ENCODE data around the gene PPA1.
A peak's percentile ranks its signal among the peaks of the same experiment; 100 is the strongest.
"Not testable (repeated sequence)": the region's sequence is repeated elsewhere in the genome, so short reads cannot be mapped to it uniquely, and the experiment has no call there.

PPA1 gene

GRCh38 chr10:70190581-70190980 lies 42.6 kb downstream of the PPA1 start:
- no peak for DNase-seq (ENCODE audit: low read depth, low spot score)
- Histone ChIP-seq H3K4me3 (no peak overlapping the region), H3K27ac (peak overlapping the region; percentile 98)

DNA sequence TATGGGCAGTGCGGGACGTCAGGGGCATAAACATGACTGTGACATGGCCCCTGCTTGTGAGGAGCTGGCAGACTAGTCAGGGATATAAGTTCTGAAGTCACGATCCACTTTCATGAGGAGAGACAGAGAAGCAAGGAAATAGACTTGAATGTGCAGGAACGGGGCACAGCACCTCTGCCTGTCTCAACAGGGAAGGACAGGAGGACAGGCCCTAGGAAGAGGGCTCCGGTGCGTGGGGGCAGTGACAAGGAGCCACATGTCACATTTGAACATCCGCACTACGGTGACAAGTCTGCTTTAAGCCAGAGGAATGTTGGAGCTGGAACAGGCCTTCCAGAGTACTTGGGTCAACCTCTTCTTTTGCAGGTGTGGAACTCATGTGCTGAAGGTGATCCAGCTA lies 43.1 kb downstream of the PPA1 start:
- DNase-seq (ENCODE audit: low read depth, low spot score): no peak
- H3K4me3 ChIP-seq: no peak overlapping the region
- TF ChIP-seq EZH2 (IDR thresholded peaks at IDR 0.05) (no peak), POLR2AphosphoS5 (IDR thresholded peaks at IDR 0.05; ENCODE audit: borderline replicate concordance, low read depth, low read length) (no peak), FOXP2 (optimal IDR thresholded peaks at IDR 0.05; ENCODE audit: control extremely low read depth, extremely low read length, insufficient read depth) (no peak)
- H3K36me3 ChIP-seq (ENCODE audit: insufficient read depth, low read length): no peaks in the 10 kb centered on the region
- H3K27ac ChIP-seq: peak overlapping the region; percentile 98
- no peaks in the 10 kb centered on the region for H3K9me3 ChIP-seq (ENCODE audit: low read depth, low read length)
- no peak overlapping the region for H3K9ac ChIP-seq (ENCODE audit: insufficient read length)

More at GRCh38 chr10:70190581-70190980, 42.6 kb downstream of the PPA1 start:
- Histone ChIP-seq H3K9me3 (ENCODE audit: low read depth, low read length) (no peaks in the 10 kb centered on the region), H3K9ac (ENCODE audit: insufficient read length) (no peak overlapping the region), H3K36me3 (ENCODE audit: insufficient read depth, low read length) (no peaks in the 10 kb centered on the region)
- no peak for TF ChIP-seq EZH2 (IDR thresholded peaks at IDR 0.05)
- no peak for TF ChIP-seq FOXP2 (optimal IDR thresholded peaks at IDR 0.05; ENCODE audit: control extremely low read depth, extremely low read length, insufficient read depth)
- no peak for TF ChIP-seq POLR2AphosphoS5 (IDR thresholded peaks at IDR 0.05; ENCODE audit: borderline replicate concordance, low read depth, low read length)

DNA sequence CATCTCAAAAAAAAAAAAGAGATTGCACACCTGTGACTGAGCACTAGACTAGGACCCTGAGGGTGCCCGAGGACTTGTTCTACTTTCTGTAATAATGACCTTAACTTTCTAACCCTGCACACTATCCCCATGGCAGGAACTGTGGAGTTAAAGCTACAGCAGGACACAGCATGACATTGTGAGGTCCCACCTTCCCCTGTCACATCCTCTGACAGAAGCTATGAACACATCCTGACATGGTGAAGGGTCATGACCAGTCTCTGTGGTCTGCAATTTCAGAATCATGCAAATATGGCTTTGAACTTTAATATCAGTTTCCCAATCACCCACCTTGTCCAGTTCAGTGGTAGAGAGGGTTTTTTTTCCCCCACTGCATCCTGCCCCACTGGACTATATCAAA lies 44.5 kb downstream of the PPA1 start:
- no peak for DNase-seq (ENCODE audit: low read depth, low spot score)
- H3K9ac ChIP-seq (ENCODE audit: insufficient read length): no peak overlapping the region
- H3K9me3 ChIP-seq (ENCODE audit: low read depth, low read length): no peaks in the 10 kb centered on the region
- H3K27ac ChIP-seq: no peak overlapping the region
- no peak overlapping the region for H3K4me3 ChIP-seq
- TF ChIP-seq EZH2 (IDR thresholded peaks at IDR 0.05) (no peak), FOXP2 (optimal IDR thresholded peaks at IDR 0.05; ENCODE audit: control extremely low read depth, extremely low read length, insufficient read depth) (no peak), POLR2AphosphoS5 (IDR thresholded peaks at IDR 0.05; ENCODE audit: borderline replicate concordance, low read depth, low read length) (no peak)
- no peaks in the 10 kb centered on the region for H3K36me3 ChIP-seq (ENCODE audit: insufficient read depth, low read length)

DNA sequence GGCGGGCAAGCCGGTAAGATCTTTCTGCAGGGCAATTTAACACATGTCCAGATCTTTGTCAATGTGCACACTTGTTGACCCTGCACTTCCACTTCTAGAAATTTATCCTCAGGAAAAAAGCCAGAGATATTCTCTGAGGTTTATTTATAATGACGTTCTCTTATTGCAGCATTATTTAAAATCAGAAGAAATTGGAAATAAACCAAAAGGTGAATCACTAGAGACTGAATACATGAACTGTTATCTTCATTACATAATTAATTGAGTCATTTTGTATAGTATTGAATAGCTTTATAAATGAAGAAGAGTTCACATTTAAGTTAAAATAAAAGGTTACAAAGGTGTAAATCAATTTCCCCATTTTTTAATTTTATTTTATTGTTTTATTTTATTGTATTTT lies 46.7 kb downstream of the PPA1 start:
- no peaks in the 10 kb centered on the region for H3K36me3 ChIP-seq (ENCODE audit: insufficient read depth, low read length)
- H3K27ac ChIP-seq: no peak overlapping the region
- H3K4me3 ChIP-seq: no peak overlapping the region
- no peaks in the 10 kb centered on the region for H3K9me3 ChIP-seq (ENCODE audit: low read depth, low read length)
- no peak for TF ChIP-seq POLR2AphosphoS5 (IDR thresholded peaks at IDR 0.05; ENCODE audit: borderline replicate concordance, low read depth, low read length)
- TF ChIP-seq EZH2 (IDR thresholded peaks at IDR 0.05): no peak
- no peak for TF ChIP-seq FOXP2 (optimal IDR thresholded peaks at IDR 0.05; ENCODE audit: control extremely low read depth, extremely low read length, insufficient read depth)
- DNase-seq (ENCODE audit: low read depth, low spot score): no peak
- H3K9ac ChIP-seq (ENCODE audit: insufficient read length): no peak overlapping the region

DNA sequence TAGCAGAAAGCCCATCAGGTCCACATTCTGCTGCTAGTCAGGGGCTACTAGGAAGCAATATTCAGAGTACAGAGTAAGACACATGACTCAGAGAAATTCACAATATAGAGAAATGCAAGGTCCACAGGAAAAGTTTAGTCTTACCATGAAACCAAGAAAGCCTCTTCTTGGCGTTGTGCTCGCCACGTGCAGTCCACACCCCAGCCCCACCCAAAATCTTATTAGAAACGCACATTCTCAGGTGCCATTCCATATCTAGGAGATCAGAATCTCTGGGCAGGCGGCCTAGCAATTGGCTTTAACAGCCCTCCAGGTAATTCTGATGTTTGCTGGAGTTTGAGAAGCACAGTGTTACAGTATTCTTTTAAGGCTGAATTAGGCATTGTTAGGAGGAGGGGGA lies 47.1 kb downstream of the PPA1 start:
- TF ChIP-seq POLR2AphosphoS5 (IDR thresholded peaks at IDR 0.05; ENCODE audit: borderline replicate concordance, low read depth, low read length) (no peak), FOXP2 (optimal IDR thresholded peaks at IDR 0.05; ENCODE audit: control extremely low read depth, extremely low read length, insufficient read depth) (no peak), EZH2 (IDR thresholded peaks at IDR 0.05) (no peak)
- DNase-seq (ENCODE audit: low read depth, low spot score): no peak
- Histone ChIP-seq H3K27ac (no peak overlapping the region), H3K36me3 (ENCODE audit: insufficient read depth, low read length) (no peaks in the 10 kb centered on the region), H3K9ac (ENCODE audit: insufficient read length) (no peak overlapping the region), H3K4me3 (no peak overlapping the region), H3K9me3 (ENCODE audit: low read depth, low read length) (no peaks in the 10 kb centered on the region)

DNA sequence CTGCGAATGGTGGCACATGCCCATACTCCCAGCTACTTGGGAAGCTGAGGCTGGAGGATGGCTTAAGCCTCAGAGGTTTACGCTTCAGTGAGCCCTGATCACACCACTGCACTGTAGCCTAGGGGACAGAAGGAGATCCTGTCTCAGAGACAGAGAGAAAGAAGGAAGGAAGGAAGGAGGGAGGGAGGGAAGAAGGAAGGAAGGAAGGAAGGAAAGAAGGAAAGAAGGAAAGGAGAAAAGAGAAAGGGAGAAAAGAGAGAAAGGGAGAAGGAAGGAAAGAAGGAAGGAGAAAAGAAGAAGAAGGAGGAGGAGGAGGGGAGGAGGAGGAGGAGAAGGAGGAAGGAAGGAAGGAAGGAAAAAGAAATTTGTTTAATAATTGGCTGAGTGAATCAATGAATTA lies 49.9 kb downstream of the PPA1 start:
- Histone ChIP-seq H3K27ac (no peak overlapping the region), H3K9ac (ENCODE audit: insufficient read length) (no peak overlapping the region), H3K9me3 (ENCODE audit: low read depth, low read length) (no peaks in the 10 kb centered on the region), H3K36me3 (ENCODE audit: insufficient read depth, low read length) (no peaks in the 10 kb centered on the region), H3K4me3 (no peak overlapping the region)
- no peak for DNase-seq (ENCODE audit: low read depth, low spot score)
- TF ChIP-seq POLR2AphosphoS5 (IDR thresholded peaks at IDR 0.05; ENCODE audit: borderline replicate concordance, low read depth, low read length): no peak
- no peak for TF ChIP-seq FOXP2 (optimal IDR thresholded peaks at IDR 0.05; ENCODE audit: control extremely low read depth, extremely low read length, insufficient read depth)
- TF ChIP-seq EZH2 (IDR thresholded peaks at IDR 0.05): no peak

GRCh38 chr10:70179209-70179608 lies 54.0 kb downstream of the PPA1 start:
- not testable (repeated sequence) for H3K27ac ChIP-seq; H3K4me3 ChIP-seq; H3K9me3 ChIP-seq (ENCODE audit: low read depth, low read length); DNase-seq (ENCODE audit: low read depth, low spot score); H3K36me3 ChIP-seq (ENCODE audit: insufficient read depth, low read length); H3K9ac ChIP-seq (ENCODE audit: insufficient read length)

DNA sequence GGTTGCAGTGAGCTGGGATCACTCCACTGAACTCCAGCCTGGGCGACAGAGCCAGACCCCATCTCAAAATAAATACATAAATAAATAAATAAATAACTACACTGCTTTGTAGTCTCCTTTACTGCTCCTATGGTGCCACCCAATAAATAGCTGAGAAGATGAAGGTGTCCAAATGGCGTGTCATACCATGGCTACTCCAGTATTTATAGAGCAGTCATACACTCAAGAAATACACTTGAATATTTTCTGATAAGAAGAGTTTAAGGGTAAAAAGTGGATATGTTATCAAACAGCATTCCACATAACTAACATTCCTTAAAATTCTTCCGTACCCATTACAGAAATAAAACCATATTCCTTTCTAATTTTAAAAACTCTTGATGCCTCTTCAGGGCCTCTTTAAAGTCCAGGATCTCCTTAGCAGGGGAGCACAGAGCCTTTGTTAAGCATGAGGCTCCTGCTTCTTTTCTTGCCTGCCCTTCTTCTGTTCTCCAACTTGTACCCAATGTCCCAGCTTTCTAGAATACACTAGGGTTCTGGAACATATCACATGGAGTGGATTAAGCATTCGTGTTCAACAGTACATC lies 55.0 kb downstream of the PPA1 start:
- TF ChIP-seq POLR2AphosphoS5 (IDR thresholded peaks at IDR 0.05; ENCODE audit: borderline replicate concordance, low read depth, low read length): no peak
- no peak for TF ChIP-seq FOXP2 (optimal IDR thresholded peaks at IDR 0.05; ENCODE audit: control extremely low read depth, extremely low read length, insufficient read depth)
- no peak for TF ChIP-seq EZH2 (IDR thresholded peaks at IDR 0.05)
- H3K9me3 ChIP-seq (ENCODE audit: low read depth, low read length): no peaks in the 10 kb centered on the region
- H3K4me3 ChIP-seq: no peak overlapping the region
- no peak overlapping the region for H3K9ac ChIP-seq (ENCODE audit: insufficient read length)
- no peak overlapping the region for H3K27ac ChIP-seq
- no peak for DNase-seq (ENCODE audit: low read depth, low spot score)
- no peaks in the 10 kb centered on the region for H3K36me3 ChIP-seq (ENCODE audit: insufficient read depth, low read length)

DNA sequence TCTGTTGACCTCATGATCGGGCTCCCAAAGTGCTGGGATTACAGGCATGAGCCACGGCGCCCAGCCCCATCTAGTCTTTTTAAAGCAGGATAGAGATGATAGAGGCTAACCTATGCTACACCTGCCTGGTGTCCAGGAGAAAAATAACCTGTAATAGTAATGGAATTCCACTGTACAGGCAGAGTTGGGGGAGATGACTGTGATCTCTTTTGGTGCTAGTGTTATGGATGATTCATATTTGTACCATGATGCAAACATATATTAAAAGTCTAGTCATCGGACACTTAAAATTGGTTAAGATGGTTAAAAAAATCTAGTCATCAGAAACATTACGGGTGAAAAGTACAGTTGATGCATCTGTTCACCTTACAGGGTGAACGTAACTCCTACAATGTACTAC lies 56.8 kb downstream of the PPA1 start:
- Histone ChIP-seq H3K9me3 (ENCODE audit: low read depth, low read length) (no peaks in the 10 kb centered on the region), H3K27ac (no peak overlapping the region), H3K36me3 (ENCODE audit: insufficient read depth, low read length) (no peaks in the 10 kb centered on the region), H3K4me3 (no peak overlapping the region), H3K9ac (ENCODE audit: insufficient read length) (no peak overlapping the region)
- TF ChIP-seq POLR2AphosphoS5 (IDR thresholded peaks at IDR 0.05; ENCODE audit: borderline replicate concordance, low read depth, low read length) (no peak), EZH2 (IDR thresholded peaks at IDR 0.05) (no peak), FOXP2 (optimal IDR thresholded peaks at IDR 0.05; ENCODE audit: control extremely low read depth, extremely low read length, insufficient read depth) (no peak)
- no peak for DNase-seq (ENCODE audit: low read depth, low spot score)
